Ectodermal cell (in vitro differentiated cells): ENCODE measurements around the gene USP54.
"Not testable (repeated sequence)": the region's sequence is repeated elsewhere in the genome, so short reads cannot be mapped to it uniquely, and the experiment has no call there.

Source experiments
- H3K27ac ChIP-seq: 2 replicates; pipeline ENCODE4 v1.7.0; 2013; ENCODE audit warnings: mild to moderate bottlenecking, low read depth, low read length; ENCODE audit not compliant: insufficient read depth, poor library complexity, severe bottlenecking
- H3K27me3 ChIP-seq: 2 replicates; pipeline ENCODE4 v1.7.0; 2013; ENCODE audit warnings: mild to moderate bottlenecking, low read length; ENCODE audit not compliant: insufficient read depth, control insufficient read depth, poor library complexity, severe bottlenecking
- H3K36me3 ChIP-seq: one replicate; pipeline ENCODE4 v1.7.0; 2013; ENCODE audit warnings: low read length; ENCODE audit not compliant: control insufficient read depth, insufficient read depth
- H3K4me1 ChIP-seq: one replicate; pipeline ENCODE4 v1.7.0; 2013; ENCODE audit warnings: low read length; ENCODE audit not compliant: control insufficient read depth, insufficient read depth
- H3K4me3 ChIP-seq: 2 replicates; pipeline ENCODE4 v1.7.0; 2013; ENCODE audit warnings: low read depth, low read length, control low read depth; ENCODE audit not compliant: insufficient read depth
- H3K9me3 ChIP-seq: 2 replicates; pipeline ENCODE4 v1.7.0; 2013; ENCODE audit warnings: mild to moderate bottlenecking, low read length, moderate library complexity; ENCODE audit not compliant: control insufficient read depth
- WGBS, 2 experiments: methylation state at CpG; one replicate each; pipeline ENCODE4 v1.1.7; 2013; ENCODE audit warnings: missing lambda C conversion rate in 2 of 2; 5-methylcytosine and 5-hydroxymethylcytosine counted together

USP54 gene

GRCh38 chr10:73576178-73576889 is 14.8 kb downstream of the USP54 start:
- peak overlapping the region; percentile 27 for H3K27ac ChIP-seq
- no peaks in the 10 kb centered on the region for H3K4me1 ChIP-seq
- peaks cover 5% of the 10 kb centered on the region for H3K36me3 ChIP-seq
- H3K9me3 ChIP-seq, result no peaks in the 10 kb centered on the region
- 88 to 95% methylated on average over 3 to 4 of the region's 4 CpGs for WGBS, 2 experiments
- no peak overlapping the region for H3K4me3 ChIP-seq
- no peaks in the 10 kb centered on the region for H3K27me3 ChIP-seq

- not testable (repeated sequence) for H3K4me3 ChIP-seq, H3K4me1 ChIP-seq, H3K9me3 ChIP-seq, H3K27me3 ChIP-seq, H3K36me3 ChIP-seq, H3K27ac ChIP-seq
- WGBS, 2 experiments, result 91 to 97% methylated on average over 7 of the region's 7 CpGs
These were observed 24.1 kb downstream of the USP54 start for GRCh38 chr10:73567025-73567424.

- Histone ChIP-seq H3K27ac (no peak overlapping the region), H3K27me3 (no peaks in the 10 kb centered on the region), H3K4me1 (no peaks in the 10 kb centered on the region), H3K36me3 (no peaks in the 10 kb centered on the region), H3K4me3 (no peak overlapping the region), H3K9me3 (no peaks in the 10 kb centered on the region)
- 89 to 97% methylated on average over 1 of the region's 1 CpG for WGBS, 2 experiments
These were observed 29.9 kb downstream of the USP54 start for GRCh38 chr10:73561192-73561591.

GRCh38 chr10:73559590-73559989 is 31.6 kb downstream of the USP54 start:
- H3K36me3 ChIP-seq, result no peaks in the 10 kb centered on the region
- H3K27me3 ChIP-seq, result no peaks in the 10 kb centered on the region
- H3K4me1 ChIP-seq, result peaks cover 2% of the 10 kb centered on the region
- no peak overlapping the region for H3K4me3 ChIP-seq
- H3K9me3 ChIP-seq, result no peaks in the 10 kb centered on the region
- H3K27ac ChIP-seq, result no peak overlapping the region
- 94 to 99% methylated on average over 6 of the region's 6 CpGs for WGBS, 2 experiments

DNA sequence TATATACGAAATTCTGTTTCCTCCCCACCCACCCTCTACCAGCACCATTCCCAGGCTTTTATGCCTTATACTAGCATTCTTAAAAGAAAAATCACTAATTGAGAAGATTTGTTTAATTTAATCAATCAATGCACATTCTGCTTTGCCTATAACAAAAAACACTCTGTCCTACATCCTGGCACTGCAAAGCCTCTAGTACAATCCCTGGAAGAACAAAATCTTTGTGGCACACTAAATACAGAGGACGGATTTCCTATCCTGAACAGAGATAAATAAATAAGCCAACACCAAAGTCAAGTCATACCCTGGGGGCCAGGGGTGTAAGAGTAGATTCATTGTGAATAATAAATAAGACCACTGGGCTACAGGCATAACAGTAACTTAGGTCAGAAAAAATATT is 34.3 kb downstream of the USP54 start:
- Histone ChIP-seq H3K27me3 (no peaks in the 10 kb centered on the region), H3K27ac (no peak overlapping the region), H3K4me1 (peaks cover 13% of the 10 kb centered on the region), H3K36me3 (no peaks in the 10 kb centered on the region), H3K9me3 (no peaks in the 10 kb centered on the region), H3K4me3 (no peak overlapping the region)
- 89 to 100% methylated on average over 1 to 2 of the region's 2 CpGs for WGBS, 2 experiments

- H3K4me3 ChIP-seq, result no peak overlapping the region
- H3K9me3 ChIP-seq, result no peaks in the 10 kb centered on the region
- H3K36me3 ChIP-seq, result no peaks in the 10 kb centered on the region
- no peak overlapping the region for H3K27ac ChIP-seq
- no peaks in the 10 kb centered on the region for H3K27me3 ChIP-seq
- peaks cover 13% of the 10 kb centered on the region for H3K4me1 ChIP-seq
These were observed 36.4 kb downstream of the USP54 start for GRCh38 chr10:73554721-73555120.

DNA sequence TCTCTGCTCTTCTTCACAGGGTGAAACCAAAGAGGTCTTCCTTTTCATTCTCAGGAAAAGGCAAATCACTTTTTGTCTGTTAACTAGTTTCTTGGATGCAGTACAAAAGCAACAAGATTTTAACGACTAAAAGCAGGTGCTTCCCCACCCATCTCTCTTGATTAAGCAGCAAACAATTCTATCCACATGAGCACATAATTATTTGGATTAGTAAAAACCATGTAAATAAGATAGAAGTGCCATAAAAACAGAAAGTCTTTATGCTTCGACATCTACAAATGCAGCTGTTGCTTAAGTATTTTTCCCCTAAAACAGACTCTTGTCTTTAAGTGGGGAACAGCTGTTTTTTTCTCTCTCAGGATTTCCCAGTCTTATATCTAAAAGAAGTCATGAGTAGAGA is 37.4 kb downstream of the USP54 start:
- H3K27me3 ChIP-seq, result no peaks in the 10 kb centered on the region
- H3K9me3 ChIP-seq, result no peaks in the 10 kb centered on the region
- H3K36me3 ChIP-seq, result no peaks in the 10 kb centered on the region
- H3K4me3 ChIP-seq, result no peak overlapping the region
- peaks cover 13% of the 10 kb centered on the region for H3K4me1 ChIP-seq
- 70 to 97% methylated on average over 2 of the region's 2 CpGs for WGBS, 2 experiments
- peak overlapping the region; percentile 88 for H3K27ac ChIP-seq

- H3K9me3 ChIP-seq, result no peaks in the 10 kb centered on the region
- H3K36me3 ChIP-seq, result no peaks in the 10 kb centered on the region
- H3K4me3 ChIP-seq, result no peak overlapping the region
- H3K4me1 ChIP-seq, result peaks cover 13% of the 10 kb centered on the region
- WGBS, 2 experiments, result 48 to 55% methylated on average over 3 of the region's 3 CpGs
- peak overlapping the region; percentile 88 for H3K27ac ChIP-seq
- H3K27me3 ChIP-seq, result no peaks in the 10 kb centered on the region
These were observed 38.1 kb downstream of the USP54 start for GRCh38 chr10:73552819-73553715.

DNA sequence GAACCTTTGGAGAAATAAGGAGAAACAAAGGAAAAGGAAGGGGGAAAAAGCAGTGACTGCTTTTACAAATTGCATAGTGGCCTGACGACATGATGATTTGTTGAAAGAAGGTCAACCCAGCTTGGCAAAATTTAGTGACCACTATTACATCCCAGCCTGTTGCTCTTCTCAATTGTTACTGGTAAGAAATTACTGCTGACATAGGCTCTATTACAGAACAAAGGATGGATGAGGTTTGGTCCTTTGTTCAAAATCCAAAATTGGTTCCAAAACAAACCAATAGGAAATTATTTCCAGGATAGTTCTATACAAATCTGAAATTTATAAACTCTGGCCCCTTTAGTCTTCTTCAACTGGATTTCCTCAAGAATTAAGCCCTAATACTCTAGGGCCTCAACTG is 39.6 kb downstream of the USP54 start:
- 79 to 92% methylated on average over 1 of the region's 1 CpG for WGBS, 2 experiments
- no peaks in the 10 kb centered on the region for H3K9me3 ChIP-seq
- no peaks in the 10 kb centered on the region for H3K27me3 ChIP-seq
- H3K36me3 ChIP-seq, result no peaks in the 10 kb centered on the region
- peaks cover 13% of the 10 kb centered on the region for H3K4me1 ChIP-seq
- no peak overlapping the region for H3K27ac ChIP-seq
- H3K4me3 ChIP-seq, result no peak overlapping the region

GRCh38 chr10:73545357-73545756 is 45.8 kb downstream of the USP54 start:
- no peaks in the 10 kb centered on the region for H3K4me1 ChIP-seq
- H3K9me3 ChIP-seq, result no peaks in the 10 kb centered on the region
- peaks cover 11% of the 10 kb centered on the region for H3K36me3 ChIP-seq
- no peak overlapping the region for H3K27ac ChIP-seq
- WGBS, 2 experiments, result 91 to 97% methylated on average over 2 of the region's 2 CpGs
- H3K27me3 ChIP-seq, result no peaks in the 10 kb centered on the region
- H3K4me3 ChIP-seq, result no peak overlapping the region
